Lower leg skin (tissue), 4 donors: Measurements from ENCODE around the gene ZNF507. TPM values are rescaled to one million over a fixed set of nuclear protein-coding genes. Genes with fewer than 3 reads are reported as not detected.
"Not testable (repeated sequence)": the region's sequence is repeated elsewhere in the genome, so short reads cannot be mapped to it uniquely, and the experiment has no call there.

Source experiments
- DNase-seq, 2 donors: peaks; one replicate each; pipeline ENCODE4 v3.0.0-alpha.2; 2019; ENCODE audit warnings: low spot score in 2 of 2
- H3K4me3 ChIP-seq: fragments of 200-600 bp; sonication (generic); 2 replicates; pipeline ENCODE4 v1.5.1; 2017; ENCODE audit warnings: mild to moderate bottlenecking, low read depth; ENCODE audit not compliant: poor library complexity, severe bottlenecking
- CTCF ChIP-seq, 3 donors: fragments of 450-650 bp; IDR thresholded peaks; one replicate each; pipeline ENCODE4 v1.5.1; 2016; ENCODE audit warnings: antibody characterized with exemption in 3 of 3, mild to moderate bottlenecking in 3 of 3, moderate library complexity in 2 of 3
- POLR2A ChIP-seq, 2 donors: fragments of 450-650 bp; IDR thresholded peaks; one replicate each; pipeline ENCODE4 v1.6.1; 2016 to 2017; ENCODE audit warnings: antibody characterized with exemption in 2 of 2, mild to moderate bottlenecking in 1 of 2, moderate library complexity in 1 of 2
- WGBS, 2 donors: methylation state at CpG; one replicate each; pipeline ENCODE4 v1.1.5; 2018; 5-methylcytosine and 5-hydroxymethylcytosine counted together
- intact Hi-C: fragments of 100-400 bp; cut with DNase I; formaldehyde crosslinking; loops from one replicate; pipeline ENCODE4 v1.15.0; 2023; ENCODE audit warnings: low total_unique reads
- total RNA-seq, 4 donors: library from RNA; depleted of rRNA; stranded (reverse); fragments of >200 nt; gene quantifications; one replicate each; pipeline ENCODE4 v1.1.0, GENCODE V29; 2016

ZNF507 gene
- total RNA-seq, 4 donors from 2014 or later: 9.5 to 15.1 (median 13.1) TPM

GRCh38 chr19:32421589-32422361 lies 76.4 kb downstream of the ZNF507 start:
- WGBS, 2 donors: 72 to 82% methylated on average over 7 of the region's 7 CpGs
- TF ChIP-seq CTCF (IDR thresholded peaks at IDR 0.05): no peak
- TF ChIP-seq POLR2A (IDR thresholded peaks at IDR 0.05): no peak
- no peak for DNase-seq
- H3K4me3 ChIP-seq: no peak overlapping the region
- intact Hi-C loops: no loop called here

GRCh38 chr19:32422435-32422834 lies 77.0 kb downstream of the ZNF507 start:
- H3K4me3 ChIP-seq: no peak overlapping the region
- WGBS, 2 donors: 67 to 73% methylated on average over 3 of the region's 3 CpGs
- DNase-seq: no peak
- intact Hi-C loops: no loop called here
- TF ChIP-seq CTCF (IDR thresholded peaks at IDR 0.05) (no peak), POLR2A (IDR thresholded peaks at IDR 0.05) (no peak)

GRCh38 chr19:32423944-32424343 lies 78.5 kb downstream of the ZNF507 start:
- 77 to 81% methylated on average over 3 of the region's 3 CpGs for WGBS, 2 donors
- DNase-seq, H3K4me3 ChIP-seq, intact Hi-C loops: not testable (repeated sequence)

GRCh38 chr19:32427536-32427935 lies 82.1 kb downstream of the ZNF507 start:
- no peak for DNase-seq
- TF ChIP-seq POLR2A (IDR thresholded peaks at IDR 0.05) (no peak), CTCF (IDR thresholded peaks at IDR 0.05) (no peak)
- H3K4me3 ChIP-seq: no peak overlapping the region
- WGBS, 2 donors: 83 to 89% methylated on average over 3 of the region's 3 CpGs
- intact Hi-C loops: loop anchor here (5.0 kb wide), 1 partner anchor 445 kb away; no protein-coding TSS in a partner anchor

GRCh38 chr19:32436692-32437091 lies 91.3 kb downstream of the ZNF507 start:
- DNase-seq: no peak
- intact Hi-C loops: no loop called here
- 94 to 97% methylated on average over 6 of the region's 6 CpGs for WGBS, 2 donors
- TF ChIP-seq CTCF (IDR thresholded peaks at IDR 0.05): no peak
- no peak for TF ChIP-seq POLR2A (IDR thresholded peaks at IDR 0.05)
- no peak overlapping the region for H3K4me3 ChIP-seq

GRCh38 chr19:32437096-32437495 lies 91.7 kb downstream of the ZNF507 start:
- DNase-seq: no peak
- no peak for TF ChIP-seq POLR2A (IDR thresholded peaks at IDR 0.05)
- no peak for TF ChIP-seq CTCF (IDR thresholded peaks at IDR 0.05)
- intact Hi-C loops: no loop called here
- WGBS, 2 donors: 87 to 97% methylated on average over 1 of the region's 1 CpG
- H3K4me3 ChIP-seq: no peak overlapping the region

Other genes starting within 250 kb of the ZNF507 start
- gene DPY19L3, start 60.2 kb downstream of the ZNF507 start, total RNA-seq: 10 to 100 TPM; 11.3 to 20.2 (median 13.6) TPM
- gene PDCD5, start 235.6 kb downstream of the ZNF507 start, total RNA-seq: 10 to 100 TPM; 56.4 to 88.2 (median 63.7) TPM